GM12892 (cell line): Measurements from ENCODE around the gene USB1.

Experiments used
- POLR2A ChIP-seq: IDR thresholded peaks from 2 replicates; pipeline ENCODE4 v1.6.1; 2011; ENCODE audit warnings: low read depth, low read length, control low read depth
- TAF1 ChIP-seq: IDR thresholded peaks from 2 replicates; pipeline ENCODE4 v1.6.1; 2011; ENCODE audit warnings: low read depth, mild to moderate bottlenecking, control low read depth, low read length, borderline replicate concordance

DNA sequence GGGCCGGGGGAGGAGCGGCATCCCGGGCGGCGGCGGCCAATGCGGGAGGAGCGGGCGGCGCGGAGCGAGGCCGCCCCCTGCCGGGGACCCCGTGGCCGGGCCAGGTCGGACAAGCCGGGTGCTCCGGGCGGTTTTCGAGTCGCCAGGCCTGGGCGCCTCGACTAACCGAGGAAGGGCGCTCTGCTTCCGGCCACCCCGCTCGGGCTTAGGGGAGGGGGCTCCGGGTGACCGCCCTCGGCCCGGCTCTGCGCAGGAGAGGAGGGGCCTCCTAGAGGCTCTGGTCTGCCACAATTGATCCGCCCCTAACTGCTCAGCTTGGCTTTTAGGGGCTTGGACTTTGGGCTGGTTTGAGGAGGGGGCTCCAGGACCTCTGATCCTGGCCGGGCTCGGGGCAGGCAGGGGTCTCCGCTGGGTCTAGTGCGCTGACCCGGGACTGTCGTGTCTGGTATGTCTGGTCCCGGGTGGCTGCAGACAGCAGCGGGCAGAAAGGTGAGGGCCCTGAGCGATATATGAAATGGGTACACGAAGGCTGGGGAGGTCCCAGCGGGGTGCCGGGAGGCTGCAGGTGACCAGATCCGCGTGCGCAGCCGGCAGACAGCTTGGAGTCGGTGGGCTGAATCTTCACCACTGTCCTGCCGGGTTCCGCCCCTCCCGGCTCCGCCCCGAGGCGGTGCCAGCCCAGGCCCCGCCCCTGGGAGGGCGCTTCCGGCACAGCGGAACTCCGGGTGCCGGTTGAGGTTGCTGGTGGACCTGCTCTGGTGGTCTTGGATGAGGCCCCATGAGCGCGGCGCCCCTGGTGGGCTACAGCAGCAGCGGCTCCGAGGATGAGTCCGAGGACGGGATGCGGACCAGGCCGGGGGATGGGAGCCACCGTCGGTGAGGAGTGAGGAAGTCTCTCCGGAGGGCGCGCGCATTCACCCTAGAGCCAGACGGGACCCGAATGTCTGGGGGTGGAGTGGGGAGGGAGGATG is at the start of gene USB1:
- TF ChIP-seq POLR2A = peak; percentile 76; the same call in 1 of the 2 replicates
- TF ChIP-seq TAF1 = no peak
